HepG2 (cell line): ENCODE data around the gene ENPP1. TPM values are rescaled to one million over a fixed set of nuclear protein-coding genes. Genes with fewer than 3 reads are reported as not detected.

Experiments
- ATAC-seq: fragments of 200-7000 bp; cut with Tn5 transposase; 3 replicates; pipeline ENCODE4 v1.9.1; 2020; ENCODE audit warnings: mild to moderate bottlenecking, moderate library complexity
- BruUV-seq: library from RNA; stranded (reverse); fragments of 400-500 nt; replicated peaks from 2 replicates; lab custom pipeline; 2021; lab: Mats Ljungman, UMichigan
- CTCF ChIA-PET: fragments of 300-600 bp; formaldehyde crosslinking; extraction: SDS; loops from one replicate; lab custom pipeline; 2021; ENCODE audit warnings: low total read pairs, inconsistent platforms, low intra/inter-chr PET ratio; lab: Yijun Ruan, JAX
- POLR2A ChIA-PET: fragments of 350-600 bp; sonication (Branson Sonifier 250); formaldehyde crosslinking; loops from one replicate; lab custom pipeline; 2020; ENCODE audit warnings: antibody characterized with exemption, inconsistent platforms; lab: Yijun Ruan, JAX
- DNase-seq: peaks from one replicate; pipeline ENCODE4 v3.0.0-alpha.2; 2015; ENCODE audit warnings: low spot score
- FAIRE-seq: peaks from 3 replicates; lab custom pipeline; 2011; peaks lifted over from hg19 to GRCh38; lab: Jason Lieb, UNC
- H2AFZ ChIP-seq: one replicate; pipeline ENCODE4 v1.6.1; 2011; ENCODE audit warnings: low read length, inconsistent platforms
- H3K27ac ChIP-seq: fragments of 300-600 bp; 3 replicates; pipeline ENCODE4 v1.8.0; 2011; ENCODE audit warnings: mixed run types, mild to moderate bottlenecking, mixed read lengths, low read length, inconsistent platforms; ENCODE audit not compliant: insufficient read depth; ENCODE audit errors: extremely low read length
- H3K27me3 ChIP-seq, 2 experiments: fragments of 200-600 bp in 1 of 2; 2 replicates in 1 of 2; 3 replicates in 1 of 2; pipeline versions ENCODE4 v1.6.0 to v1.8.0; 2011; ENCODE audit warnings: low read length in 2 of 2, mild to moderate bottlenecking in 2 of 2, moderate library complexity in 2 of 2, inconsistent platforms in 1 of 2; ENCODE audit not compliant: insufficient read depth in 2 of 2, control insufficient read depth in 1 of 2
- H3K36me3 ChIP-seq, 2 experiments: fragments of 200-600 bp in 1 of 2; replicated peaks in 1 of 2; 2 replicates in 1 of 2; 3 replicates in 1 of 2; pipeline versions ENCODE4 v1.5.1 to v1.8.0; 2011; ENCODE audit warnings: low read length in 2 of 2, inconsistent platforms in 1 of 2; ENCODE audit not compliant: insufficient read depth in 2 of 2, control insufficient read depth in 1 of 2
- H3K4me1 ChIP-seq: 2 replicates; pipeline ENCODE4 v1.5.1; 2012; ENCODE audit warnings: low read length, inconsistent platforms; ENCODE audit not compliant: insufficient read depth
- H3K4me2 ChIP-seq: 2 replicates; pipeline ENCODE4 v1.6.0; 2011; ENCODE audit warnings: low read depth, low read length, inconsistent platforms
- H3K4me3 ChIP-seq, 3 experiments: fragments of 200-600 bp in 1 of 3; sonication (generic), shearing (Covaris generic) in 1 of 3; replicated peaks in 1 of 3; 2 replicates each; pipeline ENCODE4 v1.5.1; 2011 to 2016; ENCODE audit warnings: low read length in 3 of 3, inconsistent platforms in 2 of 3, low read depth in 2 of 3, mild to moderate bottlenecking in 2 of 3, control low read depth in 1 of 3, mixed read lengths in 1 of 3; ENCODE audit not compliant: insufficient read depth in 1 of 3
- H3K79me2 ChIP-seq: one replicate; pipeline ENCODE4 v1.6.1; 2011; ENCODE audit warnings: low read length, inconsistent platforms; ENCODE audit not compliant: insufficient read depth
- H3K9ac ChIP-seq: 2 replicates; pipeline ENCODE4 v1.6.0; 2011; ENCODE audit warnings: mild to moderate bottlenecking, low read depth, low read length, inconsistent platforms; ENCODE audit not compliant: insufficient read depth
- H3K9me3 ChIP-seq: 2 replicates; pipeline ENCODE4 v1.5.1; 2012; ENCODE audit warnings: mild to moderate bottlenecking, low read length
- H4K20me1 ChIP-seq: 2 replicates; pipeline ENCODE4 v1.6.0; 2011; ENCODE audit warnings: inconsistent platforms, mild to moderate bottlenecking, low read length, moderate library complexity; ENCODE audit not compliant: insufficient read depth
- ATF7-NPFF ChIP-seq: sonication (generic); formaldehyde crosslinking; IDR thresholded peaks from 2 replicates; pipeline ENCODE4 v1.8.1; 2023; ENCODE audit warnings: mild to moderate bottlenecking, low read depth, missing genetic modification reagents, moderate library complexity
- KLF15 ChIP-seq: sonication (generic); formaldehyde crosslinking; IDR thresholded peaks from 2 replicates; pipeline ENCODE4 v1.8.1; 2023; ENCODE audit warnings: borderline replicate concordance, mild to moderate bottlenecking, inconsistent platforms, missing genetic modification reagents, mixed read lengths
- NKX3-1 ChIP-seq: sonication (generic); formaldehyde crosslinking; IDR thresholded peaks from 2 replicates; pipeline ENCODE4 v1.5.0; 2020; ENCODE audit warnings: missing genetic modification reagents
- POLR2G ChIP-seq: fragments of 200-400 bp; formaldehyde crosslinking; IDR thresholded peaks from 2 replicates; pipeline ENCODE4 v1.6.1; 2018; ENCODE audit warnings: mild to moderate bottlenecking, low read depth, low read length, moderate library complexity
- RFXANK ChIP-seq: IDR thresholded peaks from 2 replicates; pipeline ENCODE4 v1.6.1; 2016
- TBP ChIP-seq: sonication (generic); formaldehyde crosslinking; IDR thresholded peaks from 2 replicates; pipeline ENCODE4 v1.5.0; 2020; ENCODE audit warnings: missing genetic modification reagents
- TCF7 ChIP-seq: sonication (generic); IDR thresholded peaks from 2 replicates; pipeline ENCODE4 v1.6.1; 2016; ENCODE audit warnings: antibody characterized with exemption, low read depth
- ZFP37 ChIP-seq: sonication (generic); formaldehyde crosslinking; IDR thresholded peaks from 2 replicates; pipeline ENCODE4 v1.4.0; 2020; ENCODE audit warnings: missing genetic modification reagents, borderline replicate concordance
- ZFP90 ChIP-seq: sonication (generic); formaldehyde crosslinking; IDR thresholded peaks from 2 replicates; pipeline ENCODE4 v1.8.0; 2022; ENCODE audit warnings: missing genetic modification reagents, mild to moderate bottlenecking, inconsistent platforms, borderline replicate concordance
- ZNF260 ChIP-seq: sonication (generic); formaldehyde crosslinking; IDR thresholded peaks from 2 replicates; pipeline ENCODE4 v1.4.0; 2020; ENCODE audit warnings: missing genetic modification reagents, low read depth, mild to moderate bottlenecking, borderline replicate concordance
- ZNF451 ChIP-seq: sonication (generic); formaldehyde crosslinking; IDR thresholded peaks from 2 replicates; pipeline ENCODE4 v1.5.0; 2020; ENCODE audit warnings: mild to moderate bottlenecking, missing genetic modification reagents
- ZNF652 ChIP-seq: IDR thresholded peaks from 2 replicates; pipeline ENCODE4 v1.6.1; 2016; ENCODE audit warnings: low read depth, borderline replicate concordance
- ZNF75D ChIP-seq: sonication (generic); formaldehyde crosslinking; IDR thresholded peaks from 2 replicates; pipeline ENCODE4 v1.8.1; 2023; ENCODE audit warnings: missing genetic modification reagents, mild to moderate bottlenecking, borderline replicate concordance
- ZSCAN21 ChIP-seq: sonication (generic); formaldehyde crosslinking; IDR thresholded peaks from 2 replicates; pipeline ENCODE4 v1.8.0; 2022; ENCODE audit warnings: mild to moderate bottlenecking, missing genetic modification reagents, moderate library complexity, borderline replicate concordance
- WGBS: methylation state at CpG from one replicate; pipeline ENCODE4 v1.1.6; 2017; ENCODE audit warnings: low lambda C conversion rate; 5-methylcytosine and 5-hydroxymethylcytosine counted together
- in situ Hi-C: cut with HindIII; loops from 2 replicates; pipeline ENCODE4 v1.10.0; 2017; ENCODE audit warnings: low pct_unique_long_range_greater_than_20kb; ENCODE audit not compliant: extremely low pct_ligation_motif_present
- intact Hi-C: fragments of 100-400 bp; cut with micrococcal nuclease; formaldehyde crosslinking; loops from one replicate; pipeline ENCODE4 v1.10.0; 2022; ENCODE audit not compliant: unreplicated experiment
- polyA plus RNA-seq, 8 experiments: library from polyadenylated mRNA; depleted of rRNA in 3 of 8; stranded (reverse) in 7 of 8; unstranded in 1 of 8; fragments of >200 nt; fragmentation: Illumina TruSeq in 4 of 8; extraction: Trizol in 4 of 8; gene quantifications; 2 replicates each; pipeline versions ENCODE4 v1.2.1 to v1.2.3, GENCODE V29; 2011 to 2016; ENCODE audit warnings: low read depth in 4 of 8, missing spikeins in 1 of 8, mixed read lengths in 1 of 8; ENCODE audit not compliant: insufficient read depth in 1 of 8
- total RNA-seq, 5 experiments: library from RNA; depleted of rRNA; stranded (reverse); fragments of >200 nt; fragmentation: Illumina TruSeq; extraction: Trizol; gene quantifications; 2 replicates each; pipeline ENCODE4 v1.2.3, GENCODE V29; 2016; ENCODE audit warnings: low read depth in 1 of 5
- TF ChIP-seq, protein P1 (sequence below): sonication (generic); formaldehyde crosslinking; conservative IDR thresholded peaks from 2 replicates; pipeline ENCODE4 v1.8.0; 2022; ENCODE audit warnings: mild to moderate bottlenecking, moderate library complexity, missing genetic modification reagents
- TF ChIP-seq, protein P2 (sequence below): fragments of 450-650 bp; IDR thresholded peaks from 2 replicates; pipeline ENCODE4 v1.6.1; 2016

Gene ENPP1
- total and polyA plus RNA-seq, 2 of the 13 experiments (the other 11 are each of a cell fraction or from before 2014, with no cell fraction given): 56.5 to 160 TPM

DNA sequence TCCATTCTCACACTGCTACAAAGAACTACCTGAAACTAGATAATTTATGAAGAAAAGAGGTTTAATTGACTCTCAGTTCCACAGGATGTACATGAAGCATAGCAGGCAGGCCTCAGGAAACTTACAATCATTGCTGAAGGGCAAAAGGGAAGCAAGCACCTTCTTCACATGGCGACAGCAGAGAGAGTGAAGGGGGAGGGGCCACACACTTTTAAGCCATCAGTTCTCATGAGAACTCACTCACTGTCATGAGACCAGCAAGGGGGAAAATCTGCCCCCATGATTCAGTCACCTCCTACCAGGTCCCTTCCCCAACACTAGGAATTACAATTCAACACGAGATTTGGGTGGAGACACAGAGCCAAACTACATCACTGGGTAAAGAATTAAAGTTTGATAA, 12.5 kb upstream of the ENPP1 start:
- Histone ChIP-seq H2AFZ (no peak overlapping the region), H3K4me2 (no peak overlapping the region), H3K27ac (no peak overlapping the region), H3K36me3 (no peaks in the 10 kb centered on the region), H3K79me2 (no peaks in the 10 kb centered on the region), H3K9ac (no peak overlapping the region), H3K4me3 (no peak overlapping the region), H3K4me1 (no peaks in the 10 kb centered on the region), H3K27me3 (no peaks in the 10 kb centered on the region), H4K20me1 (no peaks in the 10 kb centered on the region), H3K9me3 (no peaks in the 10 kb centered on the region)
- intact Hi-C loops (no loop called here), in situ Hi-C loops (no loop called here)
- WGBS: 91% methylated on average over 2 of the region's 2 CpGs
- no peak for ATAC-seq
- TF ChIP-seq, protein P1, sequence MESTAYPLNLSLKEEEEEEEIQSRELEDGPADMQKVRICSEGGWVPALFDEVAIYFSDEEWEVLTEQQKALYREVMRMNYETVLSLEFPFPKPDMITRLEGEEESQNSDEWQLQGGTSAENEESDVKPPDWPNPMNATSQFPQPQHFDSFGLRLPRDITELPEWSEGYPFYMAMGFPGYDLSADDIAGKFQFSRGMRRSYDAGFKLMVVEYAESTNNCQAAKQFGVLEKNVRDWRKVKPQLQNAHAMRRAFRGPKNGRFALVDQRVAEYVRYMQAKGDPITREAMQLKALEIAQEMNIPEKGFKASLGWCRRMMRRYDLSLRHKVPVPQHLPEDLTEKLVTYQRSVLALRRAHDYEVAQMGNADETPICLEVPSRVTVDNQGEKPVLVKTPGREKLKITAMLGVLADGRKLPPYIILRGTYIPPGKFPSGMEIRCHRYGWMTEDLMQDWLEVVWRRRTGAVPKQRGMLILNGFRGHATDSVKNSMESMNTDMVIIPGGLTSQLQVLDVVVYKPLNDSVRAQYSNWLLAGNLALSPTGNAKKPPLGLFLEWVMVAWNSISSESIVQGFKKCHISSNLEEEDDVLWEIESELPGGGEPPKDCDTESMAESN (CRISPR knock-in tag): no peak
- TF ChIP-seq ZNF75D (no peak), RFXANK (CRISPR knock-in tag) (no peak), NKX3-1 (CRISPR knock-in tag) (no peak), ZNF260 (CRISPR knock-in tag) (no peak), TCF7 (no peak), POLR2G (no peak), ZNF652 (CRISPR knock-in tag) (no peak), ZFP90 (no peak), ZSCAN21 (CRISPR knock-in tag) (no peak), KLF15 (CRISPR knock-in tag) (no peak), ATF7-NPFF (CRISPR knock-in tag) (no peak), ZNF451 (no peak), TBP (no peak), ZFP37 (CRISPR knock-in tag) (no peak)
- TF ChIP-seq, protein P2, sequence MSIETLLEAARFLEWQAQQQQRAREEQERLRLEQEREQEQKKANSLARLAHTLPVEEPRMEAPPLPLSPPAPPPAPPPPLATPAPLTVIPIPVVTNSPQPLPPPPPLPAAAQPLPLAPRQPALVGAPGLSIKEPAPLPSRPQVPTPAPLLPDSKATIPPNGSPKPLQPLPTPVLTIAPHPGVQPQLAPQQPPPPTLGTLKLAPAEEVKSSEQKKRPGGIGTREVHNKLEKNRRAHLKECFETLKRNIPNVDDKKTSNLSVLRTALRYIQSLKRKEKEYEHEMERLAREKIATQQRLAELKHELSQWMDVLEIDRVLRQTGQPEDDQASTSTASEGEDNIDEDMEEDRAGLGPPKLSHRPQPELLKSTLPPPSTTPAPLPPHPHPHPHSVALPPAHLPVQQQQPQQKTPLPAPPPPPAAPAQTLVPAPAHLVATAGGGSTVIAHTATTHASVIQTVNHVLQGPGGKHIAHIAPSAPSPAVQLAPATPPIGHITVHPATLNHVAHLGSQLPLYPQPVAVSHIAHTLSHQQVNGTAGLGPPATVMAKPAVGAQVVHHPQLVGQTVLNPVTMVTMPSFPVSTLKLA: no peak
- no peak for DNase-seq
- ChIA-PET CTCF (no interaction called here), POLR2A (no interaction called here)
- no peak for FAIRE-seq
- BruUV-seq: no TSS peak
